HG03108 (cell line): ENCODE data around the gene C8A.

ENCODE experiments used
- ATAC-seq: cut with Tn5 transposase; IDR thresholded peaks from one replicate; pipeline ENCODE4 v1.9.1; 2021; ENCODE audit warnings: moderate library complexity; ENCODE audit not compliant: unreplicated experiment

C8A gene

GRCh38 chr1:56965191-56965590 lies 110.6 kb downstream of the C8A start:
- no peak for ATAC-seq

DNA sequence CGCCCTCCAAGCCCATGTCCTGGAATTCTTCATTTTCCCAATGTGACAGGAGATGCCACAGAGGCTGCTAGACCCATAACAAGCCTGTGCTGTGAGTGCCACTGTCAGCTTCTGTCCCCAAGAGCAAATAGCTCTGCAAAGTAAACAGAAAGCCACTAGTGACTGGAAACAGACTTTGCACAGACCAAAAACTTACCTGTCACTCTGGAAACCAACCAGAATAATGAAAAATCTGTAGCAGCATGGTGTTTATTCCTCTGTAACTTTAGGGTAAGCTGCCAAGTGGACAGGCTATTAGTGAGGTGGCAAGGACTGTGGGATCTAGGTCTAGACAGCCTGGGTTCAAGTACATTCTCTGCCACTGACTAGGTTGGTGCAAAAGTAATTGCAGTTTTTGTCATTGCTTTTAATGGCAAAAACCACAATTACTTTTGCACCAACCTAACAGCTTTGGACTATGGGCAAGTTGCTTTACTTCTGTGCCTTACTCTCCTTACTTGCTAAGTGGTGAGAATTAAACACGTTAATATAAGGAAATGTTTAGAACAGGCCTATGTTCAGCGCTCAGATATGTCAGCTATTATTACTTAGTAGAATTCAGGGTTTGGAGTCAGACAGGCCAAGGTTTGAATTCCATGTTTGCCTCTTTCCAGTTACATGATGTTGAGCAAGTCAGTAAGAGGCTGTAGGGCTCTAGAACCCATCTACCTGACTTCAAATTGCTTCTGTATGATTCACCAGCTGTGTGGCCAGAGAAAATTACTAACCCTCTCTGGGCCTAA lies 111.5 kb downstream of the C8A start, which contains the start of gene C8B:
TSS of gene C8B (minus strand) at position 100 of the 782 bp plus-strand sequence. CDS start at position 33, 67 bp downstream.
- ATAC-seq, result no peak

GRCh38 chr1:56966698-56966999 lies 112.1 kb downstream of the C8A start:
- no peak for ATAC-seq

DNA sequence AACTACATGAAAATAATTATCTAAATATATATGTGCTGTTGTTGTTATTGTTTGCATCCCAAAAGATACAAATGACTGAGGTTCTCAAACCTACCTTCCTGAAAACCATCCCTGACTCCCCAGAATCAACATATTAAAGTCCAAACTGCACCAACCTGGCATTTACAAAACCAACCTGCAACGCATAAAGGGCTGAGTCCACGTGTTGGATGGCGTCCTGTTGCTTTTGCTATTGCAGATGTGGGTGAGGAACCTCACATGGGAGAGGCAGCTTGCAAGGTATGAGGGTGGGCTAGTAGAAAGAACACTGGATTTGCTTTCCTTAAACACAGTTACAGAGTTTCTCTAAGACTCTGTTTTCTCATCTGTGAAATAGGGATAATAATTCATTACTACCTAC lies 112.8 kb downstream of the C8A start:
- no peak for ATAC-seq
